ENCODE data around the gene SV2B.

- TF ChIP-seq CTCF (optimal IDR thresholded peaks at IDR 0.05 in 1 of 3, IDR thresholded peaks at IDR 0.05 in 1 of 3, conservative IDR thresholded peaks at IDR 0.05 in 1 of 3; ENCODE audit: extremely low read depth in 1 of 3, insufficient read depth in 2 of 3, low read length in 3 of 3) (no peak), EZH2 (IDR thresholded peaks at IDR 0.05; ENCODE audit: low read length) (no peak)
Measured at GRCh38 chr15:91270747-91271146, 170.7 kb downstream of the SV2B start.
